Measurements from ENCODE around the gene BEST1.

BEST1 gene

DNA sequence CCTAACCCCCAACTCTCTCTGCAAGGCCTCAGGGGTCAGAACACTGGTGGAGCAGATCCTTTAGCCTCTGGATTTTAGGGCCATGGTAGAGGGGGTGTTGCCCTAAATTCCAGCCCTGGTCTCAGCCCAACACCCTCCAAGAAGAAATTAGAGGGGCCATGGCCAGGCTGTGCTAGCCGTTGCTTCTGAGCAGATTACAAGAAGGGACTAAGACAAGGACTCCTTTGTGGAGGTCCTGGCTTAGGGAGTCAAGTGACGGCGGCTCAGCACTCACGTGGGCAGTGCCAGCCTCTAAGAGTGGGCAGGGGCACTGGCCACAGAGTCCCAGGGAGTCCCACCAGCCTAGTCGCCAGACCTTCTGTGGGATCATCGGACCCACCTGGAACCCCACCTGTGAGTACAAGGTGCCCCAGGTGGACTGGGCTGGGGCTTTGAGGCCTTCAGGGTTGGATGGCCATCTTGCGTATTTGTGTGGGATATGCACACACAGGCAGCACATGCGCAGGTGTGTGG, at the start of gene BEST1:
TSS of gene BEST1 (plus strand) at position 317 of the 513 bp plus-strand sequence. CDS start 1,456 bp downstream, outside the sequence.
- DNase-seq, result no peak

DNA sequence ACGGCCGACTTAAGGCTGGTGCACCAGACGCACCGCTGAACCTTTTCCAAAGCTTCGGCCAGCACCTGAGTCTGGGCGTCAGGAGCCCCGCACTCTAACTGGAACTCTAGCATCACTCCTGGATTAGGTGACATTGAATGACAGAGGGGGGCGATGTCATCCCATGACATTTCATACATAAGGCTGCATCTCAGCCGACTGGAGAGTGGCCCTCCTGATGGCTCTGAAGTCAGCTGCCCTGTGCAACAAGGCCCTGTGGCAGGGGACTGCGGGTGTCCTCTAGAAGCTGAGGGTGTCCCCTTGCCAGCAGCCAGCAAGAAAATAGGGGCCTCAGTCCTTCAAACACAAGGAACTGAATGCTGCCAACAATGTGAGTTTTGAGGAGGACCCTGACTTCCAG, 48.8 kb upstream of the BEST1 start:
- DNase-seq, result no peak

DNA sequence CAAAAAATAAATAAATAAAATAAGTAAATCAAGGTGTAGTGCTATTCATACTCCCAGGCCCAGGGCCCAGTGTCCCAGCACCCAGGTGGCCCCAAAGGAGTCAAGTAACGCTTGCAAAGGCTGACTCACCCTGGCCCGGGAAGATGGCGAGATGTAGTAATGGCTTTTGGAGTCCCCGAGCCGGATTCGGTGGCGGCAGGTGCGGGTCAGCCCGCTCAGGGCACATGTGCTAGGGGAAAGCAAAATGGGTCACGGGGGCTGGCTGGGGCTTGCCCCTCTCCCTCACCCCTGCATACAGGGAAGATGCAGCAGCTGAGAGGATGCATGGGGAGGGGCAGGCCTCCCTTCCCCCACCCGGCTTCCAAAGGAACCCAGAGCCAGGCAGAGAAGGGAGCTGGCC, 47.8 kb upstream of the BEST1 start:
- DNase-seq, result no peak

DNA sequence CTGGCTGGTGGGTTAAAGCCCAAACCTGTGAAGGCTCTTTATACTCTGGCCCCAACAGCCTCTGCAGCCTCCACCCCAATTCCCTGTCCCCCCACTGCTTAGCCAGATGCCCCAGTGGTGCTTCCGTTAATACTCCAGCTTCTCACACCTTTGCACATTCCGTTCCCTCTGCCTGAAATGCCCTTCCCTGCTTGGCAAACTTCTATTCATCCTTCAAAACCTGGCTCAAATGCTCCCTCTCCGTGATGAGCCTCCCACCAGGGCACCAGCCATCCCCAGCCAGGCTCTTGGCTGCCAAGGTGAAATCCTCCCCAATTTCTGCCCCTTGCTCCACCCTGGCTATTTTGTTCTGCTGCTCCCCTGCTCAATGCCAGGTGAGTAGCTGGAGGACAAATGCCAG, 46.3 kb upstream of the BEST1 start:
- no peak for DNase-seq

DNA sequence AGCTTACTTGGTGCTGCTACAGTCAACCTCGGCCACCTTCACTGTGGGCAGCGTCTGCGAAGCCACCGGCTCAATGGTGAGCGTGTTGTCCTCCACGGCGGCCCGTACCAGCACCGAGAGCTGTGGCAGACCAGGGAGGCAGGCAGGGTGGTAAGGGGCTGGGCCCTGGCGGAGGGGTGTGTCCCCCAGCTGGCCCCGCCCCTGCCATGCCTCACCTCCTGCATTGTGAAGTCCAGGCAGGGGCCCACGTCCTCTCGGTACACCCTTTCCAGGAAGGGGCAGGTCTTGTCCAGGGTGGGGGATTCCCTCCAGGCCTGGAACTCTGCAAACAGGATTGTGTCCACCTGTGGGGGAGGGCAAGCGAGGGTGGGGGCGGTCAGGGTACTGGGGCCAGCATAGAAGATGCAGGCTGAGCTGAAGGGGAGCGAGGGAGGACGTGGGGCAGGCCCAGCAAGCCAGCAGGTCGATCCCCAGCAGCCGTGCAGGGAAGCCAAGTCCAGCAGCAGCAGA, 45.6 kb upstream of the BEST1 start:
- no peak for DNase-seq

DNA sequence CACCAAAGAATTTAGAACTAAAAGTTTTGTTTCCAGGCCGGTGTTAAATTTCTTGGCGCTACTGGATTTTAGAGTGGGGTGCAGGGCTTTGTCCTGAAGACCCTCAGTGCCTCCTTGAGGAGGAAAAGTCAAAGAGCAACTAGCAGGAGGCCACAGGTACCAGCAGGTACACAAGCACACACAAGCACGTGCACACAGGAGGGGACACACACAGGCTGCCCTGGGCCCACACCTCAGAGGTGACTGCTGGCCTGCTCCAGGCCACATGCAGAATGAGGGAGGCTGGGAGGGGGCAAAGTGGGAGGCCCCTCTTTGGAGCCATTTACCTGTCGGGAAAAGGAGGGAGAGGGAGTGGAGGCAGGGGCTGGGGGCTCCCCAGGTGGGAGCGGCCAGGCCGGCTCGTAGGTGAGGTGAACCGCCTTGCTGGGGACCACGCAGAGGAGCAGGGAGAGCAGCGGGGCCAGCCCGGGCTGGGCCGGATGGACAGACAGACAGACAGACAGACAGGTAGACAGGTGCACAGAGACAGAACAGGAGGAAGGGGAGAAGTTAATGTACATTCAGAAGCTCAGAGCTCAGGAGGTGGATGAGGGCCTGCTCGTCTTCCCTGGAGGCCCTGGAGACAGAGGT, 45.0 kb upstream of the BEST1 start:
- DNase-seq, result no peak

DNA sequence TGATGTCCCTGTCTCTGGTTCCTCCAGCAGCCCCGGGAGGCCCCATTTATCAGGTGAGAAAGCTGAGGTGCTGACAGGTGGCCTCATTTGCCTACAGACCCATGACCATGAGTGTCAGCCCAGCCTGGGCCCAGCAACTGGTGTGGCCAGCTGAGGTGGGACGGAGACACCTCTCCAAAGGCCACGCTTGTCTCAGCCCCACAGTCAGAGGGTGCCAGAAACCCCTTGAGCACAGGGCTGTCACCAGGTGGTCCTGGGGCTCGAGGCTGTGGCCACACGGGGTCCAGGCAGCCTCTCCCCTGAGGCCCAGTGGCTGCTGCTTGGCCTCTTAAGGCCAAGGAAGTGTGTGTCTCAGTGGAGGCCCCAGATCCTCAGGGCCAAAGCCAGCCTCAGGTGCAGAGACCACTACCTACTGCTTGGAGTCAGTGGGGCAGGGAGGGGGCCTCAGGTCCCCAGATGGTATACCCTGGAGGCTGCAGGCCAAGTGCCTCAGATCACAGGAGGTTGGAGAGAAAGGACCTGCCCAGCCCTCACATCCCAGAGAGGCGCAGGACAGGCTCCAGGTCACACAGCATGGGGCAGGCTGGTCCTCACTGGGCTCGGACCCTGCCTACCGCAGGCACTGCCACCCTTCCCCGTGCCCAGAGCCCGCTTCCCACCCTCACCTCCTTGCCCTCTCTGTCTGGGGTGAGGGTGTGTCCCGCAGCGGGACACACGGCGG, 44.2 kb upstream of the BEST1 start:
- no peak for DNase-seq

DNA sequence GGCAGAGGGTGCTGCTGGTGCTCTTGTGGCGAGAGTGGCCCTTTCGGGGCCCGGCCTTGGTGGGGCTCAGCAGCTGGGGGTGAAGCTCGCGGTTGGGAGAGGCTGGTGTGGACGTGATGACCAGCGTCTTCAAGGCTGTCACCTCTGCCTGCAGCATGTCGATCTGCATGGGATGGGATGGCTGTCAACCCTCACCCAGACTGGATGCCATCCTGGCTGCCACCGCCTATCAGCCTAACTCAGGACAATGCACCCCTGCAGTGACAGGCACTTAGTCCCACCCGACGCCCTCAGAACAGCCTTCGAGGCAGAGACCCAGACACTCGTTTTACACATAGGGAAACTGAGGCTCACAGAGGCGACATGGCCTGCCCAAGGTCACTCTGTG, 43.6 kb upstream of the BEST1 start:
- DNase-seq, result no peak

DNA sequence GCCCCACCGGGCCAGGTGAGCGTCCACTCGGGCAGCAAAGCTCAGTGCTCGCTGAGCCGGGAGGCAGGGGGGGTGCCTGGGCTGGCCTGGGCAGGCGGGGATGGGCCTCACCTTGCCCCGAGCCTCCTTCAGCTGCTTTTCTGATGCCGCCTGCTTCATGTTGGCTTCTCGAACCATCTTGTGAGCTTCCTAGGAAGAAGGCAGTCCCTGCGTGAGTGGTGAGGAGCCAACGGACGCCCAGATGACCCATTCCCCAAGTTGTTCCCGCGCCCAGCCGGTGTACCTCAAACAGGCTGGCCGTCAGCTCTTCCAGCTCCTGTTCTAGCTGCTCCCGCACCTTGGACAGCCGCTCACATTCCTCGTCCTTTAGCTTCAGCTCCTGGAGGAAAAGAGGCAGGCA, 42.9 kb upstream of the BEST1 start:
- no peak for DNase-seq

DNA sequence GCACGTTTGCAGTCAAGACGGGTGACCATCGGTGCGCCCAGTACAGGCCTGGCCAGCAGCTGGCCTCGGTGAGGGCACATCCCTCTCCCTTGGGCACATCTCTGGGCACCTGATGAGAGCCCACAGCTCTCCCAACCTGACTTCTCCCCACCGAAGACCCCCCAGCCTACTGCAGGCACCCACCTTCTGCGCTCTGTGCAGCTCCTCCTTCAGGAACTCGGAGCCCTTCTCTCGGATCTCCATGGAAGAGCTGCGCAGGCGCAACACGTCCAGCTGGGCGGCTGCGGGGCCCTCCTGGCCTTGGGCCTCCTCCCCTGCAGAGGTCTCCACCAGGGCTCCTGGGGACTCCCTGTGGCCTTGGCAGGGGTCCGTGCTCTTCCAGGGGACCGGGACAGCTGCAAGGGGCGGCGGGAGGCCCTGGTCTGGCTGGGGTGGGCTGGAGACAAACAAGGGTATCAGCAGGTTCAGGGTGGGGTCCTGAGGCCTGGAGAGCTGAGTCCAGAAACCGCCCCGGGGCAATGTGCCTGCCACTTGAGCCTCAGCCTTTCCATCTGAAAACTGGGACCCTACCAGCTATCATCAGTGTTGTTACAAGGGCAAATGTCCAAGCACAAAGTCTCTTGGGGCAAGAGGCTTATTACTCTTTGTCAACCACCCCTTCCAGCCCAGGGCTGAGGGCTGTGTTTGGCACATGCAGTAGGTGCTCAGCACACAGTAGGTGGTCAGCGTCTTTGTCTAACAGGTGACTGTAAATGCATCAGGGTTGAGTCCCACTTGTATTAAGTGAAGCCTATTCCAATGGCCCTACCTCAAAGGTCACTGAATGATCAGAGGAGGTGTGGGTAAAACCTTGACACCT, 42.1 kb upstream of the BEST1 start:
- DNase-seq, result no peak

DNA sequence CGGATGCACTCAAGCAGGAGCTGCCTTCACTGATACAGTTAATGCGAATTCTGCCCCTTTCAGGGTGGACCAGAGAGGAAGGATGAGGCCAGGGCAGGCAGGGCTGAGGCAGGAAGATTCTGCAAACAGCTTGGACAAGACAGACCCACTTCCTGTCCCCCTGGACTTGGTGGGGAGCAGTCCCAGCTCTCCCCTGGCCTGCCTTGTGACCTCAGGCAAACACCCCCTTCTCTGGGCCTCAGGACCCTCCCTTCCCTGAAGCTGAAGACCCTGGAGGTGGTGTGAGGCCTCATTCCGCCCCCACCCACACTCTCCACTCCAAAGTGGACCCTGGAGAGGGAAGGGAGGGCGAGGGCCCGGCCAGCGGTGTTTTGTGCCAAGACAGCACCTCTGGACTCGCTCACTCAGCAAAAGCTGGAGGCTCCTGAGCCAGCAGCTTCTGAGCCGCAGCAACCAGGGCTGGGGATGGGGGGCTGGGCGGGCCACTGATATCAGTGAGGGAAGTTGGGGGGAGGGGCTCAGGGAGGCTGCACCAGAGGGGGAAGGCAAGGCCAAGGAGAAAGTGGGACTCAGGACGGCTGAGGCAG, 41.3 kb upstream of the BEST1 start:
- no peak for DNase-seq

DNA sequence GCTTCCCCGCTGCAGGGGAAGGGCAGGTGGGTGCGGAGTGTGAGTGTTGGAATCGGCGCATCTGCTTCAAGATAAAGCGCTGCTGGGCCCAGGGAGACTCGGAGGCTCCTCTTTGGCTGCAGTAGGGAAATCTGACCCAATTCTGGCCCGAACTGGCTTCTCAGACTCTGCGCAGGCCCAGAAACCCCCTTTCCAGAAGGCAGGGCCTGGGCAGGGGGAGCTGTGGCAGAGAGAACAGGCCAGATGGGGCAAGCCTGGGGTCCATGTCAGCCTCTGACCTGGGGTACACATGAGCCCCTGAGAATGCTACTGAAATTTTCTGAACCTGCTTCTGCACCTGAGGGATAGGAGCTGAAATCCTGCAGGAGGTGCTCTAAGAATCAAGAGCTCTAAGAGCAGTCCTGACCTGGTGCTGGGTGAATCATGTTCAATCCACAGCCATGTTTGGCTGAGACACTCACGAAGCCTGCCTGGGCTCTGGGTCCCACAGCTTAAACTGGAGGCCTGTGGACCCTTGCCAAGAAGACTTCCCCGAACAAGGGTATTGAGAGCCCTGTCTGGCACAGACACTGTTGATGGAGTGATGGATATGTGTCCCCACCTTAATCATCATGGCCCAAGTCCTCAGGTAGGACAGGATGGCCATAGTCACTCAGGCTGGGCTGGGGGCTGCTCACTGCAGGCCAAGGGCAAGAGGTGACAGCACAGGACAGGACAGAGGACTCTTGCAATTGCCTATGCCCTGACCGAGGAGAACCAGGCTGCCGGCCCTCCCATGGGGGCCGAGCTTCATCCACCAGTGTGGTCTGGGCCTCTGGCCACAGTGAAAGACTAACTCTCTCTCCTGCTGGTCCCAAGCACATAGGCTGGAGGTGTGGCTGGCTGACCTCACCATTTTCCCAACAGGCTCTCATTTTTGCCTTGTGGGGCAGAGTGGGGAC, 39.7 kb upstream of the BEST1 start:
- no peak for DNase-seq

DNA sequence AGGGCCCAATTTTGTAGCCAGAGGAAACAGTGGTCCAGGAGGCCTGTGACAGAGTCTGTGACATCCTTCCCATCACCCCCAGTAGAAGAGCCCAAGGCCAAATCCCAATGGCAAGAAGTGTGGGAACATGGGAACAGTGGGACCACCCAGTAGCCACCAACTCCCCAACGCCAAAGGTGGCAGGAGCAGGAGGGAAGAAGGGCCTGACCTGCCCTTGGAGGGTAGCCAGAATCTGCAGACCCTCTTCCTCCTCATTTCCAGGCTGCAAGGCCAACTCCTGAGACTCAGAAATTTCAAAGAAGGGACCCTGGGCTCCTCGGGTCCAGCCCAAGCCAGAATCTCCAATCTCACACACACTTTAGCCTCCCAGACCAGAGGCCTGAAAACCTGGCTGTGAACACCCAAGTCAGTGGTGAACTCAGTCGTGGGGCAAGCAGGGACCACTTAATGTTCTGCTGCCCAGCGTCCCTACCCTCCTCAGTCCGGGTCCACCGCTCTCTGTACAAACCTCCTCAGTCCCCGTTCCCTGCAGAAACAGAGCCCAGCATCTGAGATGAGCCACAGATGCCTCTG, 38.9 kb upstream of the BEST1 start:
- DNase-seq, result no peak

DNA sequence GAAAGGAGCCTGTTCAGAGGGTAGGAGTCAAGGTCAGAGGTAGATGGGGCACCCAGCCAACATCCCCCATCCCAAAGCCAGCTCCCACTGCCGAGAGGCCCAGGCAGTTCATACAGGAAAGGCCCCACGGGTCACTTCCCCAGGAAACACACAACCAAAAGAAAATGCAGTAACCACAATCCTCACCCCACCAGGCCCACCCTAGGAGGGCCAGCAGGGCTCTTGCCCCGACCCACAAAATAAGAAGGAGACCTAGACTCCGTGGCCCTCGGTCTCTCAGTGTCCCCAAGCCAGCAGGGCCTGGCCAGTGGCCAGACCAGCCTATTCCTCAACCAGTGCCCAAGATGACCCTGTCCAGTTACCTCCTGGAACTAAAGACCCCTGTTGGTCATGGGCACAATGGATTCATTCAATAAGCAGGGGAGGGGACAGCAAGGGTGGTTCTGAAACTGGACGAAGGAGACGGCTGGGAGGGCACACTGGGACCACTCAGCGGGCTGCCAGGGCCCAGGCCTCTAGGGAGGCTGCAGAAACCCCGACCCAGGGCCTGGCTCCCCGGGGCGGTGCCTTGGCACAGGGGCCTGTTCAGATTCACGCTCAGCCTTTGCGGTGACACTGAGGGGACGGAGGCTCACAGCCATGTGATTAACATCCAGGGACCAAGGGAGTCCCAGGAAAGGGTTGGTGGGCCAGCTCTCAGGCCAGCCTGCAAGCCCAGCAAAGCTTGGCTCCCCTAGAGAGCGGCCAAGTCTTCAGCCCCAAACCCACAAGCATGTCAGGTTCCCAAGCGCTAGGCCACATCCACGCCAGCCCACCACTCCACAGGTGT, 38.2 kb upstream of the BEST1 start:
- no peak for DNase-seq

DNA sequence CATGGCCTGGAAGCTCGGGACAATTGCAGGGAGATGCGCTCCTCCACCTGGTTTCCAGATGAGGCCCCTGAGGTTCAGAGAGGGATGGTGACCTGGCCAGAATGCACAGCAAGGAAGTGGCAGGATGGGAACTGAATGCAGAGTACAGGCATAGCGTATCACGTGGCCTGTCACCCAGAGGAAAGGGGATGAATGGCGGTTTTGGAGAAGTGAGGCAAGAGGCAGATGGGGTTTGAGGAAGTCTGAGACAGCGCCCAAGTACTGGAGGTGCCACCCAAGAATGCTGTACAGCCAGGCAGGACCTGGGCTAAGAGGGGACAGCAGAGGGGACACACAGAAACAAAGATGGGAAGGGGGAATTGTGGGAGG, 37.6 kb upstream of the BEST1 start:
- no peak for DNase-seq

DNA sequence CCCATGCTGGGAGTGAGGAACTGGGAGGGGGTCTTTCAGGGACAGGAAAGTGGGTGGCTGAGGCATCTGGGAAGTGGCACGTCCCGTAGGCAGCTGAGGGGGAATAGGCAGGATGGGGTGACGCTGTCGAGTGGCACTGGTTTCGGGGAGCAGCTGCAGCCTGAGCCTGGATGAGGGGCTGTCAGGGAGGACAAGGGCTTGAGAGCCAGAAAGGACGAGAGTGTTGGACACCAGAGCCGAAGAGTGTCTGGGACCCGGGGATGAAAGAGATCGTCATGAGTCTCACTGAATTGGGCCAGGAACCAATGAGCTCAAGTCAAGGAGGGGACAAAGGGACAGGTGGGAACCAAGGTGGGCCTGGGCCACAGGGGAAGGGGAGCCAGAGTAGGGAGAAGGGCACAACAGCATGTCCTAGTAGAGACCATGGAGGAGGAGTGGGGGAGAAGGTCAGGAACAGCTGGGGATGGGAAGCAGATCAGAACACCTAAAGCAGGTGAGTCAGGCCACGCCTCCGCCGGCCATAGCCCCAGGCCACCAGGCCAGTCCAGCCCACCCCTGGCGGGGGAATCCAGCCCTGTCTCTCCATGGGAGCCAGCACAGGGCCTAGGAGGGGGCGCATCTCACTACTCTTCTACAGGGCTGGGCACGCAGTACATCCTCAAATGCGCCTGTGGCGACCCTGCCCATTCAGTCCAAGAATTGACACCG, 37.0 kb upstream of the BEST1 start:
- DNase-seq, result no peak

DNA sequence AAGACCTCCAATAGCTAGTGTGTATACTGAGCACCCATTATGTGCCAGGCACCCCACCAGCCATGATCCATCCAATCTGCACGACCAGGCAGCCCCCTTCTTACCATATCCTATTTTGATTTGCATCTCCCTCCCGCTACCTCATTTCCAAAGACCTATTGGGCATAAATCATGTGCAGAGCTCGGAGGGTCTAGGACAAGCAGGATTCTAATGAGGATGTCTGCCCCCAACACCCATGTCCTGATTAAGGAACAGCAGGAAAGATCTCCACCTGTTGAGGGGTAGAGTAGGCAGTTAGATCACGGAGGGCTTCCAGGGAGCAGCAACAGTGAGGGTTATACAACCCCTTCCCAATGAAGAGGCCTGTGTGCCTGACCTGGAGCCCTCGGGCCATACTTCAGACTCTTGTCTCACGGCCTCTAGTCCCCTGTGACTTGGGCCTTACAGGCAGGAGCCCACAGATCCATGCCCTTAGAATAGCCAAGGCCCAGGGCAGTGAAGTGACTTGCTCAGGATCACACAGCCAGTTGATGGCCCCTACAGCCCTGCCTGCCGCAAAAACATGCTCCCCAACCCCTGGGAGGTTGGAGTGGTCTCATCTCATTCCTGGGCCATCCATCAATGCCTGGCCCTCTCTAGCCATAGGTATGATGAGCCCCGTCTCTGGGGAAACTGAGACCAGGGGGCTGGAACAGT, 36.3 kb upstream of the BEST1 start:
- DNase-seq, result no peak

DNA sequence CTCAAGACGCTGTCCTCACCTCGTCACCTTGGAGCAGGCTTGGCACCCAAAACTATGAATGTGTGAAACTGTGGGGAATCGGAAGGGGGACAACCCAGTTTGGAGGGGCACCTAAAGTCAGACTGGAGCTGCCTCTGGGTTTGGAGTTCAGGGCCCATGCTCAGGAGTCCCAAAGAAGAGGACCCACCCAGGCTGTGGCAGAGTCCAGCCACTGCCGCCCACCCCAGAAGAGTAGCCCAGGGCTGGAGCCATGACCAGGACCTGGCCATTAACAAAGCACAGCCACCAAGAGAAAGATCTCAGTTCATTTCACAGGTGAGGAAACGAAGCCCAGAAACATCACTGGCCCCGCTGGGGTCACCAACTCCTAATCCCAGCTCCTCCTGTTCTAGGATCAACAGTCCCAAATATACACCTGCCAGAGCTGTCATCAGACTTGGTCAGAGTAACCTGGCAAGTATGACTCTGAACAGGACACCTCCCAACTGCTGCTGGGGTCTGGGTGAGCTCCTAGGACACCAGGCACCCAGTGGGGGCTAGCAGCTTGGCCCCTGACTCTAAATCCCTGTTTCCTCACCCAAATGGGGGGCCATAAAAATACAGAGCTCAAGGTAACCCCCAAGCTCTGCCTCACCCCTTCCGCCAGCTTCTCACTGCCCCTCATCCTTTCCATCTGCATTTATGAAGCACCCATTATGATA, 35.5 kb upstream of the BEST1 start:
- DNase-seq, result no peak
